GM12878 (cell line): Measurements from ENCODE around the gene HK2. TPM values are rescaled to one million over a fixed set of nuclear protein-coding genes. Genes with fewer than 3 reads are reported as not detected.

ENCODE experiments used
- ATAC-seq: fragments of 200-7000 bp; cut with Tn5 transposase; 3 replicates; pipeline ENCODE4 v1.9.1; 2020; ENCODE audit warnings: mild to moderate bottlenecking, moderate library complexity
- BruUV-seq: library from RNA; stranded (reverse); fragments of 400-500 nt; replicated peaks from 2 replicates; lab custom pipeline; 2021; lab: Mats Ljungman, UMichigan
- CTCF ChIA-PET: fragments of 300-600 bp; sonication (Branson Sonifier 250); formaldehyde crosslinking; extraction: SDS; loops from one replicate; lab custom pipeline; 2021; ENCODE audit warnings: inconsistent platforms; lab: Yijun Ruan, JAX
- POLR2A ChIA-PET: fragments of 350-600 bp; formaldehyde crosslinking; extraction: SDS; loops from one replicate; lab custom pipeline; 2021; ENCODE audit warnings: inconsistent platforms; lab: Charles Lee
- RAD21 ChIA-PET: fragments of 300-600 bp; sonication (Branson Sonifier 250); formaldehyde crosslinking; loops from one replicate; lab custom pipeline; 2023; ENCODE audit warnings: antibody characterized with exemption; ENCODE audit not compliant: unreplicated experiment; lab: Charles Lee
- SMC1A ChIA-PET: fragments of 300-600 bp; sonication (Branson Sonifier 250); formaldehyde crosslinking; loops from one replicate; lab custom pipeline; 2023; ENCODE audit not compliant: unreplicated experiment, uncharacterized antibody; lab: Charles Lee
- DNase-seq: peaks from one replicate; pipeline ENCODE4 v3.0.0-alpha.2; 2011; ENCODE audit warnings: low read depth, low spot score
- FAIRE-seq: peaks from 3 replicates; lab custom pipeline; 2011; peaks lifted over from hg19 to GRCh38; lab: Jason Lieb, UNC
- H2AFZ ChIP-seq: 2 replicates; pipeline ENCODE4 v1.6.0; 2011; ENCODE audit warnings: low read depth, low read length, control low read depth; ENCODE audit not compliant: control insufficient read depth
- H3K27ac ChIP-seq: 2 replicates; pipeline ENCODE4 v1.5.1; 2011; ENCODE audit warnings: control low read depth; ENCODE audit not compliant: control insufficient read depth, insufficient read depth
- H3K27me3 ChIP-seq, 2 experiments: replicated peaks in 1 of 2; 2 replicates each; pipeline versions ENCODE4 v1.6.0 to v1.6.1; 2011; ENCODE audit warnings: low read length in 1 of 2; ENCODE audit not compliant: control insufficient read depth in 2 of 2, insufficient read depth in 2 of 2
- H3K36me3 ChIP-seq, 2 experiments: 2 replicates each; pipeline ENCODE4 v1.5.1; 2011; ENCODE audit warnings: low read length in 1 of 2; ENCODE audit not compliant: control insufficient read depth in 2 of 2, insufficient read depth in 2 of 2
- H3K4me1 ChIP-seq: 2 replicates; pipeline ENCODE4 v1.6.1; 2011; ENCODE audit warnings: mild to moderate bottlenecking, low read length, moderate library complexity, mixed read lengths; ENCODE audit not compliant: control insufficient read depth, insufficient read depth
- H3K4me2 ChIP-seq: 2 replicates; pipeline ENCODE4 v1.6.0; 2011; ENCODE audit warnings: control low read depth; ENCODE audit not compliant: control insufficient read depth, insufficient read depth
- H3K4me3 ChIP-seq: fragments of 200-600 bp; sonication (generic); 2 replicates; pipeline ENCODE4 v1.5.1; 2016
- H3K79me2 ChIP-seq: 2 replicates; pipeline ENCODE4 v1.6.0; 2011; ENCODE audit warnings: low read length; ENCODE audit not compliant: control insufficient read depth, insufficient read depth
- H3K9ac ChIP-seq: 2 replicates; pipeline ENCODE4 v1.8.0; 2011; ENCODE audit warnings: low read length, control low read depth, mixed read lengths; ENCODE audit not compliant: control insufficient read depth, insufficient read depth
- H3K9me3 ChIP-seq: replicated peaks from 3 replicates; pipeline ENCODE4 v1.5.1; 2011; ENCODE audit warnings: mild to moderate bottlenecking, low read length; ENCODE audit not compliant: control insufficient read depth, insufficient read depth
- H4K20me1 ChIP-seq: 2 replicates; pipeline ENCODE4 v1.6.0; 2011; ENCODE audit not compliant: control insufficient read depth, insufficient read depth
- BACH1 ChIP-seq: fragments of 450-650 bp; IDR thresholded peaks from 2 replicates; pipeline ENCODE4 v1.6.1; 2017; ENCODE audit warnings: mild to moderate bottlenecking, borderline replicate concordance
- CHD2 ChIP-seq: IDR thresholded peaks from 2 replicates; pipeline ENCODE4 v1.6.1; 2011; ENCODE audit warnings: low read depth, low read length, improper control_type of control experiment, borderline replicate concordance
- MXI1 ChIP-seq: fragments of 150-350 bp; IDR thresholded peaks from 2 replicates; pipeline ENCODE4 v1.6.1; 2011; ENCODE audit warnings: low read depth, mild to moderate bottlenecking, inconsistent platforms, low read length, improper control_type of control experiment
- NFYA ChIP-seq: IDR thresholded peaks from 2 replicates; pipeline ENCODE4 v1.6.1; 2011; ENCODE audit warnings: low read depth, mild to moderate bottlenecking, low read length, improper control_type of control experiment, borderline replicate concordance
- PBX3 ChIP-seq: IDR thresholded peaks from 2 replicates; pipeline ENCODE4 v1.6.1; 2011; ENCODE audit warnings: mild to moderate bottlenecking, low read depth, low read length, moderate library complexity; ENCODE audit not compliant: insufficient replicate concordance
- SIN3A ChIP-seq: IDR thresholded peaks from 2 replicates; pipeline ENCODE4 v1.6.1; 2012; ENCODE audit warnings: low read depth, low read length, improper control_type of control experiment
- STAT3 ChIP-seq: IDR thresholded peaks from 2 replicates; pipeline ENCODE4 v1.6.1; 2011; ENCODE audit warnings: low read depth, low read length, improper control_type of control experiment
- WGBS: methylation state at CpG from one replicate; pipeline ENCODE4 v1.1.6; 2016; ENCODE audit warnings: low lambda C conversion rate; ENCODE audit not compliant: insufficient replicate concordance, insufficient coverage; ENCODE audit errors: missing lambda C conversion rate; 5-methylcytosine and 5-hydroxymethylcytosine counted together
- in situ Hi-C: fragments of 300-500 bp; cut with MboI; formaldehyde crosslinking; loops from 9 replicates; pipeline ENCODE4 v1.14.3; 2018; ENCODE audit warnings: mixed read lengths
- intact Hi-C: fragments of 100-400 bp; cut with micrococcal nuclease; formaldehyde crosslinking; loops from one replicate; pipeline ENCODE4 v1.14.2; 2022; ENCODE audit not compliant: unreplicated experiment
- polyA plus RNA-seq, 11 experiments: library from polyadenylated mRNA; depleted of rRNA in 4 of 11; unstranded in 6 of 11; stranded (reverse) in 5 of 11; fragments of >200 nt; fragmentation: Nextera tagmentation in 4 of 11; fragmentation: Illumina TruSeq in 1 of 11; extraction: Ambion mirVana in 4 of 11; extraction: Trizol in 1 of 11; gene quantifications; 1 replicate in 1 of 11; 2 replicates in 10 of 11; pipeline versions ENCODE4 v1.2.1 to v1.2.3, GENCODE V29; 2011 to 2016; ENCODE audit warnings: inconsistent platforms in 2 of 11, missing spikeins in 2 of 11, low read depth in 1 of 11
- total RNA-seq, 4 experiments: library from RNA; depleted of rRNA in 3 of 4; stranded (reverse); fragments of >200 nt in 3 of 4; fragmentation: Illumina TruSeq in 1 of 4; extraction: Trizol in 1 of 4; gene quantifications; 2 replicates each; pipeline versions ENCODE4 v1.2.1 to v1.2.3, GENCODE V29; 2013 to 2021
- TF ChIP-seq, protein P1 (sequence below): IDR thresholded peaks from 2 replicates; pipeline ENCODE4 v1.6.1; 2012; ENCODE audit warnings: low read length, inconsistent platforms
- TF ChIP-seq, protein P2 (sequence below), 3 experiments: IDR thresholded peaks in 2 of 3; conservative IDR thresholded peaks in 1 of 3; 2 replicates each; pipeline ENCODE4 v1.5.1; 2011; ENCODE audit warnings: low read depth in 3 of 3, low read length in 3 of 3, mild to moderate bottlenecking in 3 of 3, control low read depth in 2 of 3, moderate library complexity in 2 of 3, inconsistent platforms in 1 of 3, mixed read lengths in 1 of 3; ENCODE audit not compliant: control insufficient read depth in 2 of 3, insufficient read depth in 1 of 3; ENCODE audit errors: extremely low read depth in 1 of 3
- TF ChIP-seq, protein P3 (sequence below): fragments of 450-650 bp; IDR thresholded peaks from 2 replicates; pipeline ENCODE4 v1.6.1; 2018; ENCODE audit warnings: mild to moderate bottlenecking, low read depth, moderate library complexity; ENCODE audit not compliant: partially characterized antibody
- TF ChIP-seq, protein P4 (sequence below): IDR thresholded peaks from 2 replicates; pipeline ENCODE4 v1.6.1; 2011; ENCODE audit warnings: borderline replicate concordance, low read depth, mild to moderate bottlenecking, moderate library complexity, low read length; ENCODE audit not compliant: insufficient read depth, poor library complexity, severe bottlenecking

HK2 gene
- total and polyA plus RNA-seq, 10 of the 15 experiments (the other 5 are each of a cell fraction or from before 2014, with no cell fraction given) = 5.0 to 73.1 (median 20.2) TPM

DNA sequence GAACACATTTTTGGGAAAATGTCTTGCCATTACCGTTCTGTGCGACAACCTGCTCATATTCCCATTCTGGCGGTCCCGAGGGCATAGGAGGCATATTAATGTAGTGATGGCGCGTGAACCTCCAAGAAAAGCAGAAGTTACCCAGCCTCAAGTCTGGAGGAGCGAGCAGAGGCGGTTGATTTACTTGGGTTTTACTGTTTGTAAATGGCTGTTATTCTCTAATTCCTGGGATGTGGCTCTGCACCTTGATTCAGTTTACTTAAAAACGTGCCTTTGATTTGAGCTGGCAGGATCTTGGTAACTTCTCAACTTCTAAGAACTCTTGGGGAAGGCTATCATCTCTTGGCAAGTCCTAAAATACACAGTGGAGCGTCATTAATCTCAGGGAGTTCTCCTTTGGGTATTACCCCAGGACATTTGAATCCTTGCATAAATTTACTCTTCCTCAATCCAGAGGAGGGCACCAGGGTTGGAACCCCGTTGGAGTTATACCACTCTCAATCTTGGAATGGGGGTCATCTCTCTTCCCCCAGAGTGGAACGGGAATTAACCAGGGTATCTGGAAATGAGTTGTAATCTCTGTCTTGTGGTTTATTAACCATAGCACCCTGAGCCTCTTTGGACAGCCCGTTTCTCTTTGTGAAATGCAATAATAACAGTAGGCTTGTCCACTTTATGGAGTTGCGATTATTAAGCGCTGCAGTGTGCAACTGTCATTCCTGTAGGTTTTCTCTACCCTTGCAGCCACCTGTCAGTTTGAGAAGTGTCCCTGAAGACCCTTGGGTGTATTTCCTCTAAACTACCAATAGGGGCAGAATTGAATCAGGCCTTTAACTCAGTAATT is 2.1 kb downstream of the HK2 start:
- CTCF ChIA-PET = interaction anchor here (0.7 to 6.1 kb wide), 24 partner anchors 12 to 811 kb away, joined by 3 to 87 read pairs (median 4); partner anchors contain the start of genes MRPL19 and SEMA4F
- H3K4me1 ChIP-seq = peaks cover 11% of the 10 kb centered on the region
- H4K20me1 ChIP-seq = peaks cover 12% of the 10 kb centered on the region; the same call in 1 of the 2 replicates
- RAD21 ChIA-PET = interaction anchor here (0.9 to 6.0 kb wide), 7 partner anchors 9 to 122 kb away, joined by 3 to 49 read pairs (median 8); no protein-coding TSS in a partner anchor
- FAIRE-seq (peak; percentile 54), DNase-seq (no peak), ATAC-seq (peak; percentile 35)
- 1% methylated on average over 15 of the region's 15 CpGs for WGBS
- peak overlapping the region; percentile 59 for H2AFZ ChIP-seq
- peak overlapping the region; percentile 94 for H3K4me2 ChIP-seq
- no peaks in the 10 kb centered on the region for H3K27me3 ChIP-seq
- H3K9me3 ChIP-seq = no peaks in the 10 kb centered on the region
- peak overlapping the region; percentile 58 for H3K9ac ChIP-seq
- in situ Hi-C loops (no loop called here), intact Hi-C loops (loop anchor here (2.0 kb wide), 3 partner anchors 13 to 121 kb away; no protein-coding TSS in a partner anchor)
- 0 out of 4 replicates have a peak, but pooled peaks cover 0 to 3% of the 10 kb centered on the region in 2 experiments for H3K36me3 ChIP-seq
- POLR2A ChIA-PET = interaction anchor here (0.9 to 2.3 kb wide), 5 partner anchors 11 to 29 kb away, joined by 3 to 9 read pairs (median 5); no protein-coding TSS in a partner anchor
- BruUV-seq = TSS peak; percentile 47
- H3K27ac ChIP-seq = peak overlapping the region; percentile 61
- SMC1A ChIA-PET = interaction anchor here (0.6 to 6.1 kb wide), 14 partner anchors 8 to 569 kb away, joined by 3 to 68 read pairs (median 4); no protein-coding TSS in a partner anchor
- H3K79me2 ChIP-seq = peaks cover 63% of the 10 kb centered on the region
- H3K4me3 ChIP-seq = peak overlapping the region; percentile 76
- TF ChIP-seq, protein P1, sequence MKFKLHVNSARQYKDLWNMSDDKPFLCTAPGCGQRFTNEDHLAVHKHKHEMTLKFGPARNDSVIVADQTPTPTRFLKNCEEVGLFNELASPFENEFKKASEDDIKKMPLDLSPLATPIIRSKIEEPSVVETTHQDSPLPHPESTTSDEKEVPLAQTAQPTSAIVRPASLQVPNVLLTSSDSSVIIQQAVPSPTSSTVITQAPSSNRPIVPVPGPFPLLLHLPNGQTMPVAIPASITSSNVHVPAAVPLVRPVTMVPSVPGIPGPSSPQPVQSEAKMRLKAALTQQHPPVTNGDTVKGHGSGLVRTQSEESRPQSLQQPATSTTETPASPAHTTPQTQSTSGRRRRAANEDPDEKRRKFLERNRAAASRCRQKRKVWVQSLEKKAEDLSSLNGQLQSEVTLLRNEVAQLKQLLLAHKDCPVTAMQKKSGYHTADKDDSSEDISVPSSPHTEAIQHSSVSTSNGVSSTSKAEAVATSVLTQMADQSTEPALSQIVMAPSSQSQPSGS = no peak
- TF ChIP-seq CHD2 (no peak), BACH1 (no peak), SIN3A (peak; percentile 88; the same call in 1 of the 2 replicates), STAT3 (no peak), NFYA (no peak), MXI1 (peak; percentile 84), PBX3 (peak; percentile 65)
- TF ChIP-seq, protein P2, sequence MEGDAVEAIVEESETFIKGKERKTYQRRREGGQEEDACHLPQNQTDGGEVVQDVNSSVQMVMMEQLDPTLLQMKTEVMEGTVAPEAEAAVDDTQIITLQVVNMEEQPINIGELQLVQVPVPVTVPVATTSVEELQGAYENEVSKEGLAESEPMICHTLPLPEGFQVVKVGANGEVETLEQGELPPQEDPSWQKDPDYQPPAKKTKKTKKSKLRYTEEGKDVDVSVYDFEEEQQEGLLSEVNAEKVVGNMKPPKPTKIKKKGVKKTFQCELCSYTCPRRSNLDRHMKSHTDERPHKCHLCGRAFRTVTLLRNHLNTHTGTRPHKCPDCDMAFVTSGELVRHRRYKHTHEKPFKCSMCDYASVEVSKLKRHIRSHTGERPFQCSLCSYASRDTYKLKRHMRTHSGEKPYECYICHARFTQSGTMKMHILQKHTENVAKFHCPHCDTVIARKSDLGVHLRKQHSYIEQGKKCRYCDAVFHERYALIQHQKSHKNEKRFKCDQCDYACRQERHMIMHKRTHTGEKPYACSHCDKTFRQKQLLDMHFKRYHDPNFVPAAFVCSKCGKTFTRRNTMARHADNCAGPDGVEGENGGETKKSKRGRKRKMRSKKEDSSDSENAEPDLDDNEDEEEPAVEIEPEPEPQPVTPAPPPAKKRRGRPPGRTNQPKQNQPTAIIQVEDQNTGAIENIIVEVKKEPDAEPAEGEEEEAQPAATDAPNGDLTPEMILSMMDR (IDR thresholded peaks at IDR 0.05 in 2 of 3, conservative IDR thresholded peaks at IDR 0.05 in 1 of 3; ENCODE audit: control insufficient read depth in 2 of 3, extremely low read depth in 1 of 3, insufficient read depth in 1 of 3, low read depth in 3 of 3, low read length in 3 of 3) = peak; percentile 65 to 83 (median 72); a peak in 5 of 6 replicates
- TF ChIP-seq, protein P3, sequence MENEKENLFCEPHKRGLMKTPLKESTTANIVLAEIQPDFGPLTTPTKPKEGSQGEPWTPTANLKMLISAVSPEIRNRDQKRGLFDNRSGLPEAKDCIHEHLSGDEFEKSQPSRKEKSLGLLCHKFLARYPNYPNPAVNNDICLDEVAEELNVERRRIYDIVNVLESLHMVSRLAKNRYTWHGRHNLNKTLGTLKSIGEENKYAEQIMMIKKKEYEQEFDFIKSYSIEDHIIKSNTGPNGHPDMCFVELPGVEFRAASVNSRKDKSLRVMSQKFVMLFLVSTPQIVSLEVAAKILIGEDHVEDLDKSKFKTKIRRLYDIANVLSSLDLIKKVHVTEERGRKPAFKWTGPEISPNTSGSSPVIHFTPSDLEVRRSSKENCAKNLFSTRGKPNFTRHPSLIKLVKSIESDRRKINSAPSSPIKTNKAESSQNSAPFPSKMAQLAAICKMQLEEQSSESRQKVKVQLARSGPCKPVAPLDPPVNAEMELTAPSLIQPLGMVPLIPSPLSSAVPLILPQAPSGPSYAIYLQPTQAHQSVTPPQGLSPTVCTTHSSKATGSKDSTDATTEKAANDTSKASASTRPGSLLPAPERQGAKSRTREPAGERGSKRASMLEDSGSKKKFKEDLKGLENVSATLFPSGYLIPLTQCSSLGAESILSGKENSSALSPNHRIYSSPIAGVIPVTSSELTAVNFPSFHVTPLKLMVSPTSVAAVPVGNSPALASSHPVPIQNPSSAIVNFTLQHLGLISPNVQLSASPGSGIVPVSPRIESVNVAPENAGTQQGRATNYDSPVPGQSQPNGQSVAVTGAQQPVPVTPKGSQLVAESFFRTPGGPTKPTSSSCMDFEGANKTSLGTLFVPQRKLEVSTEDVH = no peak
- TF ChIP-seq, protein P4, sequence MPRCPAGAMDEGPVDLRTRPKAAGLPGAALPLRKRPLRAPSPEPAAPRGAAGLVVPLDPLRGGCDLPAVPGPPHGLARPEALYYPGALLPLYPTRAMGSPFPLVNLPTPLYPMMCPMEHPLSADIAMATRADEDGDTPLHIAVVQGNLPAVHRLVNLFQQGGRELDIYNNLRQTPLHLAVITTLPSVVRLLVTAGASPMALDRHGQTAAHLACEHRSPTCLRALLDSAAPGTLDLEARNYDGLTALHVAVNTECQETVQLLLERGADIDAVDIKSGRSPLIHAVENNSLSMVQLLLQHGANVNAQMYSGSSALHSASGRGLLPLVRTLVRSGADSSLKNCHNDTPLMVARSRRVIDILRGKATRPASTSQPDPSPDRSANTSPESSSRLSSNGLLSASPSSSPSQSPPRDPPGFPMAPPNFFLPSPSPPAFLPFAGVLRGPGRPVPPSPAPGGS = no peak
